ENCODE measurements around the gene TSPAN33.
"Not testable (repeated sequence)": the region's sequence is repeated elsewhere in the genome, so short reads cannot be mapped to it uniquely, and the experiment has no call there.

TSPAN33 gene

GRCh38 chr7:129205987-129206785 lies 61.7 kb downstream of the TSPAN33 start:
- Mint-ChIP-seq H3K9me3 (no peaks in the 10 kb centered on the region), H3K27me3 (peaks cover 19% of the 10 kb centered on the region), H3K27ac (no peak overlapping the region), H3K4me1 (no peaks in the 10 kb centered on the region), H3K4me3 (no peak overlapping the region)
- ATAC-seq (no peak), DNase-seq (no peak)

GRCh38 chr7:129208667-129209066 lies 64.2 kb downstream of the TSPAN33 start:
- H3K27me3 Mint-ChIP-seq = peaks cover 19% of the 10 kb centered on the region

DNA sequence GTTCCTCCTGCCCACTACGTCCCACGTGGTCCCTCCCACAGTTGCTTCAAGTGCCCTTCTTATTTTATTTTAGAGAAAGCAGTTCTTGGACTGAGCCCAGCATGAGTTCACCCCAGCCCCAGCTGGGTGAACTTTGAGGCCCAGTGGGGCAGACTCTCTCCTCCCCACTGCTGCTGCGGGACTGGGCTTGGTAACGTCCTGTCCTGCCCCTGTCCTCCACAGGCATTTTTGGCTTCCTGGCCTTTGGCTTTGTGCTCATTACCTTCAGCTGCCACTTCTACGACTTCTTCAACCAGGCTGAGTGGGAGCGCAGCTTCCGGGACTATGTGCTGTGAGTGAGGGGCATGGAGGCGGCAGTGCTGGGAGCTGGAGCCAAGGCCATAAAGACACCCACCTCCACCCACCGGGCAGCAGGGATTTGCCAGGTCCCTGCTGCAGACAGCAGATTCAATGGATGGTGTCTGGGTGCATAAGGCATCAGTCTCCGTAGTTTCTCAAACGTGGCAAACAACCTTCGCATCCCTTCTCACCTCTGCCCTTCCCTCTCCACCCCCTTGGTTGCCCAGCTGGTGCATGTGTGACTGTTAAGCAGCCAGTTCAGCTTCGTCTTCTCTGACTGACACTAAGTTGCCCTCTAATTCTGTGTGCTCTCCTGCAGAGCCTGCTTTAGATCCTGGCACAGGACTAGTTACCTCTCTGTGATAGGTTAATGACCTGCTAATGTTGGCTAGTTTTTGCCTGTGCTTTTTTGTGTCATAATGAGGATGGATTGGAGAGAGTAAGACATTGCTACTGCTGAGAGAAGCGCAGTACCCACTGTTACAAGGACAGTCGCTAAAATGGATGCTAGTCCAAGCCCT lies 64.8 kb downstream of the TSPAN33 start:
- DNase-seq (no peak), ATAC-seq (no peak)
- Mint-ChIP-seq H3K4me1 (no peaks in the 10 kb centered on the region), H3K27me3 (peaks cover 19% of the 10 kb centered on the region), H3K9me3 (no peaks in the 10 kb centered on the region), H3K4me3 (no peak overlapping the region), H3K27ac (peak overlapping the region in 1 of 2 donors; percentile 47)

More at GRCh38 chr7:129208667-129209066, 64.2 kb downstream of the TSPAN33 start:
- DNase-seq (no peak), ATAC-seq (no peak)
- H3K4me1 Mint-ChIP-seq = no peaks in the 10 kb centered on the region
- H3K9me3 Mint-ChIP-seq = no peaks in the 10 kb centered on the region
- H3K4me3 Mint-ChIP-seq = no peak overlapping the region
- H3K27ac Mint-ChIP-seq = no peak overlapping the region

DNA sequence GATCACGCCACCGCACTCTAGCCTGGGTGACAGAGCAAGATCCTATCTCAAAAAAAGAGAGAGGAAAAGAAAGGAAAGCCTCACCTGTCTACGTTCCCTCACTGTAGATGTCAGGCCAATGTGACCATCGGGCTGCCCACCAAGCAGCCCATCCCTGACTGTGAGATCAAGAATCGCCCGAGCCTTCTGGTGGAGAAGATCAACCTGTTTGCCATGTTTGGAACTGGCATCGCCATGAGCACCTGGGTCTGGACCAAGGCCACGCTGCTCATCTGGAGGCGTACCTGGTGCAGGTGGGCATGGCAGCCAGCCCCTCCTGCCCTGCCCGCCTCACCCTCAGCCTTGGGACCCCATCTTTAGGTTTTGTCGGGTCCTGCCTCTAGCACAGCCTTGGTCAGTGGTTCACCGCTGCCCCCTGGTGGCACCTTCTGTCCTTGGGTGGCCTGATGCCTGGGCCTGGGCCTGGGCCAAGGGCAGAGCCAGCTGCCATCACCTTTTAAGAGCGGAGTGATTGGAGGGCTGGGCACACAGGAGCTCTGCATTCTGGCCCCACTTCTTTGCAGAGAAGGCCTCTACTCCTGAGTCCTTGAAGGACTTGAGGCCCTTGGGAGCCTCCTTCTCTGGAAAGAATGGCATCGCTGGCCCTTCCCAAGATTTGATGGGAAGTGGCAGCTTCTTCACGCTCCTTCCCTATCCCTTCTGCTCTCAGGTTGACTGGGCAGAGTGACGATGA lies 65.9 kb downstream of the TSPAN33 start:
- Mint-ChIP-seq H3K9me3 (no peaks in the 10 kb centered on the region), H3K27ac (peak overlapping the region in 1 of 2 donors; percentile 40), H3K27me3 (peaks cover 19% of the 10 kb centered on the region), H3K4me3 (no peak overlapping the region), H3K4me1 (no peaks in the 10 kb centered on the region)
- ATAC-seq (peak; percentile 90), DNase-seq (peak; percentile 77 to 79)

GRCh38 chr7:129210989-129211312 lies 66.4 kb downstream of the TSPAN33 start:
- ATAC-seq (peak; percentile 31), DNase-seq (no peak)
- Mint-ChIP-seq H3K4me3 (no peak overlapping the region), H3K27me3 (peaks cover 19% of the 10 kb centered on the region), H3K27ac (peak overlapping the region in 1 of 2 donors; percentile 88), H3K9me3 (no peaks in the 10 kb centered on the region), H3K4me1 (no peaks in the 10 kb centered on the region)

GRCh38 chr7:129212126-129212525 lies 67.6 kb downstream of the TSPAN33 start:
- Mint-ChIP-seq H3K4me1 (no peaks in the 10 kb centered on the region), H3K27me3 (peaks cover 19% of the 10 kb centered on the region)

DNA sequence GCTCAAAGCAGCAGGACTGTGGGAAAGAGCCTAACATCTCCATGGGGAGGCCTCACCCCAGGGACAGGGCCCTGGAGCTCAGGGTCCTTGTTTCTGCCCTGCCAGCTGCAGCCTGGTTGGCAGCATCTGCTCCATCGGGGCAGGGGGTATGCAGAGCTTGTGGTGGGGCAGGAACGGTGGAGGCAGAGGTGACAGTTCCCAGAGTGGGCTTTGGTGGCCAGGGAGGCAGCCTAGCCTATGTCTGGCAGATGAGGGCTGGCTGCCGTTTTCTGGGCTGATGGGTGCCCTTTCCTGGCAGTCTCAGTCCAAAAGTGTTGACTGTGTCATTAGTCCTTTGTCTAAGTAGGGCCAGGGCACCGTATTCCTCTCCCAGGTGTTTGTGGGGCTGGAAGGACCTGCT lies 68.1 kb downstream of the TSPAN33 start:
- no peaks in the 10 kb centered on the region for H3K4me1 Mint-ChIP-seq
- H3K4me3 Mint-ChIP-seq = no peak overlapping the region
- no peaks in the 10 kb centered on the region for H3K9me3 Mint-ChIP-seq
- no peak for ATAC-seq
- H3K27me3 Mint-ChIP-seq = peaks cover 19% of the 10 kb centered on the region
- no peak for DNase-seq
- H3K27ac Mint-ChIP-seq = no peak overlapping the region

More at GRCh38 chr7:129212126-129212525, 67.6 kb downstream of the TSPAN33 start:
- ATAC-seq (no peak), DNase-seq (no peak)
- Mint-ChIP-seq H3K9me3 (no peaks in the 10 kb centered on the region), H3K4me3 (no peak overlapping the region), H3K27ac (no peak overlapping the region)

- Mint-ChIP-seq H3K4me3 (no peak overlapping the region), H3K27ac (no peak overlapping the region), H3K4me1 (peaks cover 5% of the 10 kb centered on the region), H3K27me3 (peaks cover 25% of the 10 kb centered on the region), H3K9me3 (no peaks in the 10 kb centered on the region)
- ATAC-seq = no peak
- no peak for DNase-seq
Observed at GRCh38 chr7:129213828-129214227, 69.3 kb downstream of the TSPAN33 start.

DNA sequence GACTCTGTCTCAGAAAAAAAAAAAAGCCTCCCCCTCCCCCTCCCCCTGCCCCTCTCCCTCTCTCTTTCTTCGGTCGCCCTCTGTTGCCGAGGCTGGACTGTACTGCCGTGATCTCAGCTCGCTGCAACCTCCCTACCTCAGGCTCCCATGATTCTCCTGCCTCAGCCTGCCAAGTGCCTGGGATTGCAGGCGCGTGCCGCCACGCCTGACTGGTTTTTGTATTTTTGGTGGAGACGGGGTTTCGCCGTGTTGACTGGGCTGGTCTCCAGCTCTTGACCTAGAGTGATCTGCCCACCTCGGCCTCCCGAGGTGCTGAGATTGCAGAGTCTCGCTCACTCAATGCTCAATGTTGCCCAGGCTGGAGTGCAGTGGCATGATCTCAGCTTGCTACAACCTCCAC lies 71.2 kb downstream of the TSPAN33 start:
- H3K9me3 Mint-ChIP-seq, ATAC-seq, H3K27ac Mint-ChIP-seq: not testable (repeated sequence)

DNA sequence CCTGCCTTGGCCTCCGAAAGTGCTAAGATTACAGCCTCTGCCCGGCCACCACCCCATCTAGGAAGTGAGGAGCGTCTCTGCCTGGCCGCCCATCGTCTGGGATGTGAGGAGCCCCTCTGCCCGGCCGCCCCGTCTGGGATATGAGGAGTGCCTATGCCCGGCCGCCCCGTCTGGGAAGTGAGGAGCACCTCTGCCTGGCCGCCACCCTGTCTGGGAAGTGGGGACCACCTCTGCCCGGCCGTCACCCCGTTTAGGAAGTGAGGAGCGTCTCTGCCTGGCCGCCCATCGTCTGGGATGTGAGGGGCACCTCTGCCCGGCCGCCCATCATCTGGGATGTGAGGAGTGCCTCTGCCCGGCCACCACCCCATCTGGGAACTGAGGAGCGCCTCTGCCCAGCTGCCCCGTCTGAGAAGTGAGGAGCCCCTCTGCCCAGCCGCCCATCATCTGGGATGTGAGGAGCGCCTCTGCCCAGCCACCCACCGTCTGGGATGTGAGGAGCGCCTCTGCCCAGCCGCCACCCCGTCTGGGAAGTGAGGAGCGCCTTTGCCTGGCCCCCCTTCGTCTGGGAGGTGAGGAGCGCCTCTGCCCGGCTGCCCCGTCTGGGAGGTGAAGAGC lies 71.7 kb downstream of the TSPAN33 start:
- not testable (repeated sequence) for H3K4me1 Mint-ChIP-seq, H3K27me3 Mint-ChIP-seq, H3K9me3 Mint-ChIP-seq, ATAC-seq, H3K4me3 Mint-ChIP-seq, DNase-seq
- peak overlapping the region in 1 of 2 donors; percentile 12 for H3K27ac Mint-ChIP-seq

More for the DNA sequence above, 71.2 kb downstream of the TSPAN33 start:
- not testable (repeated sequence) for H3K4me1 Mint-ChIP-seq, H3K27me3 Mint-ChIP-seq, DNase-seq, H3K4me3 Mint-ChIP-seq

DNA sequence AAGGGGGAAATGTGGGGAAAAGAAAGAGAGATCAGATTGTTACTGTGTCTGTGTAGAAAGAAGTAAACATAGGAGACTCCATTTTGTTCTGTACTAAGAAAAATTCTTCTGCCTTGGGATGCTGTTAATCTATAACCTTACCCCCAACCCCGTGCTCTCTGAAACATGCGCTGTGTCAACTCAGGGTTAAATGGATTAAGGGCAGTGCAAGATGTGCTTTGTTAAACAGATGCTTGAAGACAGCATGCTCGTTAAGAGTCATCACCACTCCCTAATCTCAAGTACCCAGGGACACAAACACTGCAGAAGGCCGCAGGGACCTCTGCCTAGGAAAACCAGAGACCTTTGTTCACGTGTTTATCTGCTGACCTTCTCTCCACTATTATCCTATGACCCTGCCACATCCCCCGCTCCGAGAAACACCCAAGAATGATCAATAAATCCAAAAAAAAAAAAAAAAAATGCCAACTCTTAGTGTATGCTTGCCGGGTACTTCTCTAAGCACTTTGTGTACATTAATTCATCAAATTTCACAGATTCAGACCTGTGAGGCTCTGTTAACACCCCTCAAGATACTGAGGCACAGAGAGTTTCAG lies 72.4 kb downstream of the TSPAN33 start:
- H3K4me3 Mint-ChIP-seq, DNase-seq, H3K4me1 Mint-ChIP-seq, H3K27me3 Mint-ChIP-seq, H3K9me3 Mint-ChIP-seq, ATAC-seq, H3K27ac Mint-ChIP-seq: not testable (repeated sequence)

- Mint-ChIP-seq H3K4me1 (peaks cover 18% of the 10 kb centered on the region), H3K9me3 (no peaks in the 10 kb centered on the region), H3K27ac (peak overlapping the region in 1 of 2 donors; percentile 27), H3K27me3 (peaks cover 7% of the 10 kb centered on the region), H3K4me3 (no peak overlapping the region)
- DNase-seq (peak; percentile 74 to 78), ATAC-seq (peak; percentile 87)
Observed at GRCh38 chr7:129218514-129219062, 74.1 kb downstream of the TSPAN33 start.

GRCh38 chr7:129219166-129219565 lies 74.7 kb downstream of the TSPAN33 start:
- H3K4me1 Mint-ChIP-seq = peaks cover 20% of the 10 kb centered on the region
- not testable (repeated sequence) for H3K27me3 Mint-ChIP-seq, ATAC-seq, DNase-seq, H3K4me3 Mint-ChIP-seq, H3K9me3 Mint-ChIP-seq
- H3K27ac Mint-ChIP-seq = peak overlapping the region in 1 of 2 donors; percentile 27

Data from stimulated activated naive CD8-positive, alpha-beta T cell treated with anti-CD3 and anti-CD28 coated beads, Interleukin-15, amount 100 ng/mL, for 72 hours (primary cell).